Chondrocyte (in vitro differentiated cells): Measurements from ENCODE around the gene ADAM12. TPM values are rescaled to one million over a fixed set of nuclear protein-coding genes. Genes with fewer than 3 reads are reported as not detected.
"Not testable (repeated sequence)": the region's sequence is repeated elsewhere in the genome, so short reads cannot be mapped to it uniquely, and the experiment has no call there.

Source experiments
- DNase-seq: peaks from one replicate; pipeline ENCODE4 v3.0.0; 2021; ENCODE audit warnings: mixed read lengths, low spot score
- H3K27ac Mint-ChIP-seq: one replicate; pipeline ENCODE4 v1.8.0; 2021; ENCODE audit warnings: mild to moderate bottlenecking, moderate library complexity, mixed read lengths; ENCODE audit not compliant: unreplicated experiment
- H3K27me3 Mint-ChIP-seq: 2 replicates; pipeline ENCODE4 v1.8.0; 2021; ENCODE audit warnings: low read depth, mixed read lengths
- H3K36me3 Mint-ChIP-seq: 2 replicates; pipeline ENCODE4 v1.8.0; 2021; ENCODE audit warnings: low read depth, mixed read lengths
- H3K4me1 Mint-ChIP-seq: 2 replicates; pipeline ENCODE4 v1.8.0; 2021; ENCODE audit warnings: low read depth, mild to moderate bottlenecking, mixed read lengths
- H3K4me3 Mint-ChIP-seq: one replicate; pipeline ENCODE4 v1.8.0; 2021; ENCODE audit warnings: mild to moderate bottlenecking, moderate library complexity, mixed read lengths; ENCODE audit not compliant: unreplicated experiment
- H3K9me3 Mint-ChIP-seq: 2 replicates; pipeline ENCODE4 v1.8.0; 2021; ENCODE audit warnings: low read depth, mixed read lengths
- CTCF ChIP-seq: fragments of 200-600 bp; sonication (generic); IDR thresholded peaks from 2 replicates; pipeline ENCODE4 v1.5.0; 2021; ENCODE audit warnings: antibody characterized with exemption, mild to moderate bottlenecking, moderate library complexity
- total RNA-seq: library from RNA; stranded (reverse); gene quantifications from 3 replicates; pipeline ENCODE4 v1.2.1, GENCODE V29; 2021

ADAM12 gene
- total RNA-seq, 1 donor from 2014 or later: 175 TPM

DNA sequence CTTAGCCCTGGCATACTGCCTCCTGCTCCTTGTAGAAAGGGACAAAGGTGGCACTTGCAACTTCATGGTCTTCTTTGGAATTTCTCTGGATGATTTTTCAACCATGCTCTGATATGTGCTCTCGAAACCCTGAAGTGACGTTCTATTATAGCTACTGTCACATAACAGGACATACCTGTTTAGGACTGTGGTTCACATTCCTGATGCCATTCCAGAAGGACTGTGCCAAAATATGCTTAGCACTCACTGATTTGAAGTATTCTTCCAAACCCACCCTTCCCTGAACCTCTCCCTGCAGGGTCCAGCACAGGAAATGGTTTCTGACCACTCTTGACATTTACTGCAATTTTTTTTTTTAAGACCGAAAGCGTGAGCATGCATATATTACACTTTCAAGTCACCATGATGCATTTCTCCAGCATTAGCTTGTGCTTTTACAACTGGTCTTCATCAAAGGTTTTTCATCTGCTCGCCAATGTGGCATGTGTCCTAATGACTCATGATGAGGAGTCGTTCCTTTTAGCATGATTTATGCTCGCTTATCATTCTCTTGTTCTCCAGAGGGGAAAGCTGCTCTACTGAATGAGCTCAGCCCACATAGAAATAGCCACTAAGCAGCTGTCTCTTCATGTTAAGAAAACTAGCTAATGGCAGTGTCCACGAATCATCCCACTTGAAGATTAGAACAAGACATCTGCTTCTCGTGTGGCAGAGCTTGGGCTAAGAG, 135.2 kb downstream of the ADAM12 start:
- TF ChIP-seq CTCF: no peak
- no peak for DNase-seq
- Mint-ChIP-seq H3K27ac (peak overlapping the region; percentile 82), H3K4me1 (peaks cover 26% of the 10 kb centered on the region), H3K4me3 (no peak overlapping the region), H3K36me3 (peaks cover 10% of the 10 kb centered on the region), H3K27me3 (no peaks in the 10 kb centered on the region), H3K9me3 (peaks cover 11% of the 10 kb centered on the region)

- peaks cover 11% of the 10 kb centered on the region for H3K9me3 Mint-ChIP-seq
- TF ChIP-seq CTCF: no peak
- H3K36me3 Mint-ChIP-seq: peaks cover 10% of the 10 kb centered on the region
- H3K27me3 Mint-ChIP-seq: no peaks in the 10 kb centered on the region
- no peak overlapping the region for H3K27ac Mint-ChIP-seq
- DNase-seq: no peak
- H3K4me3 Mint-ChIP-seq: no peak overlapping the region
- H3K4me1 Mint-ChIP-seq: peaks cover 26% of the 10 kb centered on the region
Observed at GRCh38 chr10:126251778-126252407, 136.4 kb downstream of the ADAM12 start.

- TF ChIP-seq CTCF: no peak
- Mint-ChIP-seq H3K4me1 (peaks cover 26% of the 10 kb centered on the region), H3K36me3 (peaks cover 10% of the 10 kb centered on the region), H3K4me3 (no peak overlapping the region), H3K27ac (no peak overlapping the region), H3K27me3 (no peaks in the 10 kb centered on the region), H3K9me3 (peaks cover 11% of the 10 kb centered on the region)
- DNase-seq: no peak
Observed at GRCh38 chr10:126250527-126251310, 137.6 kb downstream of the ADAM12 start.

GRCh38 chr10:126250045-126250444, 138.2 kb downstream of the ADAM12 start:
- Mint-ChIP-seq H3K27me3 (no peaks in the 10 kb centered on the region), H3K9me3 (peaks cover 11% of the 10 kb centered on the region), H3K4me1 (peaks cover 26% of the 10 kb centered on the region), H3K27ac (no peak overlapping the region), H3K36me3 (peaks cover 9% of the 10 kb centered on the region), H3K4me3 (no peak overlapping the region)
- TF ChIP-seq CTCF: no peak
- no peak for DNase-seq

DNA sequence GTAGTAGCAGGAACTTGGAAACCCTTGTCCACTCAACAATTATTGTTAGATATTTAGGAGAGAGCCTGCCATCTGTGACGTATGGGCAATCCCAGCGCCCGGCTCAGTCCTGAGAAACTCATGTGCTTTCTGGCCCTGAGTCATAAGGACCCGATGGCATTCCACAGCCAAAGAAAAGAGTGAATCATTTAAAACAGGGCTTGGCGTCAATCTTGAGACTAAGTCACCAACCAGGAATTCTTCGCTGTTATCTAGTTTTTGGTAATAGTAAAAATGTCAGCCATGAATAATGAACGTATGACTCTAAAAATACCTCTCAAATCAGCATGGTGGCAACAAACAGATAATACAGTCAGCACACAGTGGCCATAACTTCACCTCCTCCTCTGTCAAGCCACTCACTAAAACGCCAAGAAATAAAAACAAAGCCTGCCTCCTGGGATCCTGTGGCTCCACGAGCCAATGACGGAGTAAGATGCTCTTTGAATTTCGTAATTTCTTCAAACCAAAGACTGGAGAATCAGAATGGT, 140.8 kb downstream of the ADAM12 start:
- Mint-ChIP-seq H3K27ac (peak overlapping the region; percentile 98), H3K4me1 (peaks cover 3% of the 10 kb centered on the region), H3K9me3 (peaks cover 11% of the 10 kb centered on the region), H3K4me3 (peak overlapping the region; percentile 54), H3K27me3 (no peaks in the 10 kb centered on the region), H3K36me3 (peaks cover 4% of the 10 kb centered on the region)
- TF ChIP-seq CTCF: peak; percentile 13
- no peak for DNase-seq

DNA sequence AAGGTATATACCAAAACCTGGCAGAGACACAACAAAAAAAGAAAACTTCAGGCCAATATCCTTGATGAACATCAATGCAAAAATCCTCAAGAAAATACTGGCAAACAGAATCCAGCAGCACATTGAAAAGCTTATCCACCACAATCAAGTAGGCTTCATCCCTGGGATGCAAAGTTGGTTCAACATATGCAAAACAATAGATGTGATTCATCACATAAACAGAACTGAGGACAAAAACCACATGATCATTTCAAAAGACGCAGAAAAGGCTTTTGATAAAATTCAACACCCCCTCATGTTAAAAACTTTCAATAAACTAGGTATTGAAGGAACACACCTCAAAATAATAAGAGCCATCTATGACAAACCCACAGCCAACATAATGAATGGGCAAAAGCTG, 141.9 kb downstream of the ADAM12 start:
- H3K9me3 Mint-ChIP-seq, H3K27me3 Mint-ChIP-seq, H3K36me3 Mint-ChIP-seq, H3K4me1 Mint-ChIP-seq, DNase-seq, H3K4me3 Mint-ChIP-seq: not testable (repeated sequence)
- H3K27ac Mint-ChIP-seq: peak overlapping the region; percentile 98
